Measurements from ENCODE around the gene SLC25A47. TPM values are rescaled to one million over a fixed set of nuclear protein-coding genes. Genes with fewer than 3 reads are reported as not detected.
A peak's percentile ranks its signal among the peaks of the same experiment; 100 is the strongest.

Gene SLC25A47
- total RNA-seq, 1 donor from 2014 or later: not detected

Small RNA genes within 50 kb of the gene (small RNA-seq; reads per million reads assigned to genes)
- gene AL157871.3 (ENCODE audit: low replicate concordance) (not detected), gene MIR345 (ENCODE audit: low replicate concordance) (30.7 reads per million, percentile 95 among the genes with 10 or more reads in this experiment), gene RN7SL523P (ENCODE audit: low replicate concordance) (not detected)

Other genes starting within 250 kb of the SLC25A47 start
- gene DEGS2, start 163.7 kb upstream of the SLC25A47 start, total RNA-seq: 7.4 TPM
- gene YY1, start 84.2 kb upstream of the SLC25A47 start, total RNA-seq: 38.8 TPM
- 24.2 TPM for gene SLC25A29, start 16.9 kb upstream of the SLC25A47 start, total RNA-seq
- gene WDR25, start 53.1 kb downstream of the SLC25A47 start, total RNA-seq: 9.1 TPM